HepG2 (cell line): Measurements from ENCODE around the gene TPST2. TPM values are rescaled to one million over a fixed set of nuclear protein-coding genes. Genes with fewer than 3 reads are reported as not detected.

Experiments used
- ATAC-seq: fragments of 200-7000 bp; cut with Tn5 transposase; 3 replicates; pipeline ENCODE4 v1.9.1; 2020; ENCODE audit warnings: mild to moderate bottlenecking, moderate library complexity
- BruUV-seq: library from RNA; stranded (reverse); fragments of 400-500 nt; replicated peaks from 2 replicates; lab custom pipeline; 2021; lab: Mats Ljungman, UMichigan
- CTCF ChIA-PET: fragments of 300-600 bp; formaldehyde crosslinking; extraction: SDS; loops from one replicate; lab custom pipeline; 2021; ENCODE audit warnings: low total read pairs, inconsistent platforms, low intra/inter-chr PET ratio; lab: Yijun Ruan, JAX
- POLR2A ChIA-PET: fragments of 350-600 bp; sonication (Branson Sonifier 250); formaldehyde crosslinking; loops from one replicate; lab custom pipeline; 2020; ENCODE audit warnings: antibody characterized with exemption, inconsistent platforms; lab: Yijun Ruan, JAX
- DNase-seq: peaks from one replicate; pipeline ENCODE4 v3.0.0-alpha.2; 2015; ENCODE audit warnings: low spot score
- FAIRE-seq: peaks from 3 replicates; lab custom pipeline; 2011; peaks lifted over from hg19 to GRCh38; lab: Jason Lieb, UNC
- H2AFZ ChIP-seq: one replicate; pipeline ENCODE4 v1.6.1; 2011; ENCODE audit warnings: low read length, inconsistent platforms
- H3K27ac ChIP-seq: fragments of 300-600 bp; 3 replicates; pipeline ENCODE4 v1.8.0; 2011; ENCODE audit warnings: mixed run types, mild to moderate bottlenecking, mixed read lengths, low read length, inconsistent platforms; ENCODE audit not compliant: insufficient read depth; ENCODE audit errors: extremely low read length
- H3K27me3 ChIP-seq, 2 experiments: fragments of 200-600 bp in 1 of 2; 2 replicates in 1 of 2; 3 replicates in 1 of 2; pipeline versions ENCODE4 v1.6.0 to v1.8.0; 2011; ENCODE audit warnings: low read length in 2 of 2, mild to moderate bottlenecking in 2 of 2, moderate library complexity in 2 of 2, inconsistent platforms in 1 of 2; ENCODE audit not compliant: insufficient read depth in 2 of 2, control insufficient read depth in 1 of 2
- H3K36me3 ChIP-seq, 2 experiments: fragments of 200-600 bp in 1 of 2; replicated peaks in 1 of 2; 2 replicates in 1 of 2; 3 replicates in 1 of 2; pipeline versions ENCODE4 v1.5.1 to v1.8.0; 2011; ENCODE audit warnings: low read length in 2 of 2, inconsistent platforms in 1 of 2; ENCODE audit not compliant: insufficient read depth in 2 of 2, control insufficient read depth in 1 of 2
- H3K4me1 ChIP-seq: 2 replicates; pipeline ENCODE4 v1.5.1; 2012; ENCODE audit warnings: low read length, inconsistent platforms; ENCODE audit not compliant: insufficient read depth
- H3K4me2 ChIP-seq: 2 replicates; pipeline ENCODE4 v1.6.0; 2011; ENCODE audit warnings: low read depth, low read length, inconsistent platforms
- H3K4me3 ChIP-seq, 3 experiments: fragments of 200-600 bp in 1 of 3; sonication (generic), shearing (Covaris generic) in 1 of 3; replicated peaks in 1 of 3; 2 replicates each; pipeline ENCODE4 v1.5.1; 2011 to 2016; ENCODE audit warnings: low read length in 3 of 3, inconsistent platforms in 2 of 3, low read depth in 2 of 3, mild to moderate bottlenecking in 2 of 3, control low read depth in 1 of 3, mixed read lengths in 1 of 3; ENCODE audit not compliant: insufficient read depth in 1 of 3
- H3K79me2 ChIP-seq: one replicate; pipeline ENCODE4 v1.6.1; 2011; ENCODE audit warnings: low read length, inconsistent platforms; ENCODE audit not compliant: insufficient read depth
- H3K9ac ChIP-seq: 2 replicates; pipeline ENCODE4 v1.6.0; 2011; ENCODE audit warnings: mild to moderate bottlenecking, low read depth, low read length, inconsistent platforms; ENCODE audit not compliant: insufficient read depth
- H3K9me3 ChIP-seq: 2 replicates; pipeline ENCODE4 v1.5.1; 2012; ENCODE audit warnings: mild to moderate bottlenecking, low read length
- H4K20me1 ChIP-seq: 2 replicates; pipeline ENCODE4 v1.6.0; 2011; ENCODE audit warnings: inconsistent platforms, mild to moderate bottlenecking, low read length, moderate library complexity; ENCODE audit not compliant: insufficient read depth
- GFI1 ChIP-seq: sonication (generic); formaldehyde crosslinking; IDR thresholded peaks from 2 replicates; pipeline ENCODE4 v1.5.0; 2020; ENCODE audit warnings: missing genetic modification reagents, mild to moderate bottlenecking, borderline replicate concordance
- GRHL1 ChIP-seq: sonication (generic); formaldehyde crosslinking; conservative IDR thresholded peaks from 2 replicates; pipeline ENCODE4 v1.8.0; 2022; ENCODE audit warnings: missing genetic modification reagents
- TRIM24 ChIP-seq: sonication (generic); formaldehyde crosslinking; IDR thresholded peaks from 2 replicates; pipeline ENCODE4 v1.8.0; 2022; ENCODE audit warnings: mild to moderate bottlenecking, missing genetic modification reagents
- ZNF713 ChIP-seq: sonication (generic); formaldehyde crosslinking; IDR thresholded peaks from 2 replicates; pipeline ENCODE4 v1.4.0; 2020; ENCODE audit warnings: mild to moderate bottlenecking, missing genetic modification reagents
- ZNF879 ChIP-seq: sonication (generic); formaldehyde crosslinking; IDR thresholded peaks from 2 replicates; pipeline ENCODE4 v1.8.1; 2023; ENCODE audit warnings: missing genetic modification reagents
- WGBS: methylation state at CpG from one replicate; pipeline ENCODE4 v1.1.6; 2017; ENCODE audit warnings: low lambda C conversion rate; 5-methylcytosine and 5-hydroxymethylcytosine counted together
- in situ Hi-C: cut with HindIII; loops from 2 replicates; pipeline ENCODE4 v1.10.0; 2017; ENCODE audit warnings: low pct_unique_long_range_greater_than_20kb; ENCODE audit not compliant: extremely low pct_ligation_motif_present
- intact Hi-C: fragments of 100-400 bp; cut with micrococcal nuclease; formaldehyde crosslinking; loops from one replicate; pipeline ENCODE4 v1.10.0; 2022; ENCODE audit not compliant: unreplicated experiment
- polyA plus RNA-seq, 8 experiments: library from polyadenylated mRNA; depleted of rRNA in 3 of 8; stranded (reverse) in 7 of 8; unstranded in 1 of 8; fragments of >200 nt; fragmentation: Illumina TruSeq in 4 of 8; extraction: Trizol in 4 of 8; gene quantifications; 2 replicates each; pipeline versions ENCODE4 v1.2.1 to v1.2.3, GENCODE V29; 2011 to 2016; ENCODE audit warnings: low read depth in 4 of 8, missing spikeins in 1 of 8, mixed read lengths in 1 of 8; ENCODE audit not compliant: insufficient read depth in 1 of 8
- total RNA-seq, 5 experiments: library from RNA; depleted of rRNA; stranded (reverse); fragments of >200 nt; fragmentation: Illumina TruSeq; extraction: Trizol; gene quantifications; 2 replicates each; pipeline ENCODE4 v1.2.3, GENCODE V29; 2016; ENCODE audit warnings: low read depth in 1 of 5

TPST2 gene
- total and polyA plus RNA-seq, 2 of the 13 experiments (the other 11 are each of a cell fraction or from before 2014, with no cell fraction given) = 15.2 to 23.8 TPM

GRCh38 chr22:26481694-26482093 is 108.2 kb downstream of the TPST2 start:
- in situ Hi-C loops = no loop called here

More at GRCh38 chr22:26481694-26482093, 108.2 kb downstream of the TPST2 start:
- peaks cover 82% of the 10 kb centered on the region for H3K4me1 ChIP-seq
- H4K20me1 ChIP-seq = no peaks in the 10 kb centered on the region
- no peak overlapping the region for H2AFZ ChIP-seq
- DNase-seq (no peak), FAIRE-seq (no peak), ATAC-seq (no peak)
- TF ChIP-seq TRIM24 (CRISPR knock-in tag) (no peak), GFI1 (CRISPR knock-in tag) (no peak), GRHL1 (CRISPR knock-in tag) (no peak), ZNF713 (CRISPR knock-in tag) (no peak), ZNF879 (CRISPR knock-in tag) (no peak)
- peak overlapping the region; percentile 4 for H3K27ac ChIP-seq
- H3K9me3 ChIP-seq = no peaks in the 10 kb centered on the region
- H3K79me2 ChIP-seq = peaks cover 82% of the 10 kb centered on the region
- ChIA-PET POLR2A (interaction anchor here (3.4 kb wide), 1 partner anchor 19 kb away, joined by 10 read pairs; no protein-coding TSS in a partner anchor), CTCF (no interaction called here)
- WGBS = 88% methylated on average over 4 of the region's 4 CpGs
- peak overlapping the region; percentile 95; the same call in 1 of the 2 replicates for H3K9ac ChIP-seq
- BruUV-seq = no TSS peak
- peaks cover 0 to 8% of the 10 kb centered on the region in 2 experiments; a peak in 2 of 5 replicates for H3K36me3 ChIP-seq
- H3K27me3 ChIP-seq = no peaks in the 10 kb centered on the region; a peak in 1 of 5 replicates
- peak overlapping the region; percentile 83 for H3K4me2 ChIP-seq
- H3K4me3 ChIP-seq = no peak overlapping the region
- intact Hi-C loops = no loop called here
